ENCODE measurements around the gene TRIM56.

- TF ChIP-seq CTCF (IDR thresholded peaks at IDR 0.05): no peak
- no peak for TF ChIP-seq POLR2A (IDR thresholded peaks at IDR 0.05)
These were observed 26.0 kb downstream of the TRIM56 start for GRCh38 chr7:101111261-101111660.

Measured in uterus (tissue), 2 donors.